OCI-LY1 (cell line): ENCODE data around the gene MEGF6.

ENCODE experiments used
- H2AFZ ChIP-seq: fragments of 200-600 bp; sonication (generic), shearing (Covaris generic); 2 replicates; pipeline ENCODE4 v1.6.0; 2014; ENCODE audit warnings: antibody characterized with exemption, mild to moderate bottlenecking, low read length
- H3F3A ChIP-seq: fragments of 200-600 bp; sonication (generic), shearing (Covaris generic); 2 replicates; pipeline ENCODE4 v1.6.0; 2014; ENCODE audit warnings: mild to moderate bottlenecking, antibody characterized with exemption, low read length, moderate library complexity; ENCODE audit not compliant: insufficient read depth
- H3K27ac ChIP-seq: fragments of 200-600 bp; sonication (generic); 2 replicates; pipeline ENCODE4 v1.5.1; 2014; ENCODE audit warnings: low read length, mixed run types, mild to moderate bottlenecking, low read depth; ENCODE audit not compliant: poor library complexity, severe bottlenecking
- H3K27me3 ChIP-seq: fragments of 200-600 bp; sonication (generic); 2 replicates; pipeline ENCODE4 v1.6.0; 2014; ENCODE audit warnings: antibody characterized with exemption, mild to moderate bottlenecking, low read length, moderate library complexity; ENCODE audit not compliant: insufficient read depth
- H3K36me3 ChIP-seq: fragments of 200-600 bp; sonication (generic); 2 replicates; pipeline ENCODE4 v1.6.1; 2014; ENCODE audit warnings: mild to moderate bottlenecking, antibody characterized with exemption, low read length, moderate library complexity, mixed read lengths; ENCODE audit not compliant: insufficient read depth
- H3K4me1 ChIP-seq: fragments of 200-600 bp; sonication (generic); 2 replicates; pipeline ENCODE4 v1.5.1; 2014; ENCODE audit warnings: mild to moderate bottlenecking, low read length, moderate library complexity; ENCODE audit not compliant: insufficient read depth, severe bottlenecking
- H3K4me2 ChIP-seq: fragments of 200-600 bp; sonication (generic), shearing (Covaris generic); 2 replicates; pipeline ENCODE4 v1.6.1; 2014; ENCODE audit warnings: low read length
- H3K4me3 ChIP-seq: fragments of 200-600 bp; sonication (generic); 2 replicates; pipeline ENCODE4 v1.5.1; 2014; ENCODE audit warnings: low read length, low read depth, mild to moderate bottlenecking, mixed read lengths; ENCODE audit not compliant: poor library complexity, severe bottlenecking
- H3K79me2 ChIP-seq: fragments of 200-600 bp; shearing (Covaris generic); 2 replicates; pipeline ENCODE4 v1.6.1; 2016; ENCODE audit warnings: mixed run types, low read length, mixed read lengths; ENCODE audit not compliant: insufficient read depth
- H3K9ac ChIP-seq: fragments of 200-600 bp; sonication (generic), shearing (Covaris generic); 2 replicates; pipeline ENCODE4 v1.6.1; 2014; ENCODE audit warnings: mild to moderate bottlenecking, low read length, mixed read lengths
- H3K9me2 ChIP-seq: fragments of 200-600 bp; sonication (generic), shearing (Covaris generic); 2 replicates; pipeline ENCODE4 v1.6.1; 2014; ENCODE audit warnings: low read depth, mild to moderate bottlenecking, low read length, mixed read lengths
- H3K9me3 ChIP-seq: fragments of 200-600 bp; shearing (Covaris generic); 2 replicates; pipeline ENCODE4 v1.6.1; 2014; ENCODE audit warnings: low read length, mixed read lengths
- H4K20me1 ChIP-seq: fragments of 200-600 bp; sonication (generic), shearing (Covaris generic); 2 replicates; pipeline ENCODE4 v1.6.0; 2016; ENCODE audit warnings: mild to moderate bottlenecking, low read length; ENCODE audit not compliant: insufficient read depth
- EZH2 ChIP-seq: fragments of 200-600 bp; sonication (generic), shearing (Covaris generic); IDR thresholded peaks from 2 replicates; pipeline ENCODE4 v1.8.0; 2017; ENCODE audit warnings: borderline replicate concordance, mixed run types, mild to moderate bottlenecking, antibody characterized with exemption, low read length, moderate library complexity, mixed read lengths
- TF ChIP-seq, protein P1 (sequence below): fragments of 200-600 bp; sonication (generic), shearing (Covaris generic); IDR thresholded peaks from 2 replicates; pipeline ENCODE4 v1.5.1; 2017; ENCODE audit warnings: mild to moderate bottlenecking, antibody characterized with exemption, low read length, moderate library complexity, mixed read lengths

Gene MEGF6

GRCh38 chr1:3552751-3553150, 58.6 kb downstream of the MEGF6 start:
- Histone ChIP-seq H3K79me2 (no peaks in the 10 kb centered on the region), H3K9me2 (no peaks in the 10 kb centered on the region), H3F3A (no peaks in the 10 kb centered on the region), H3K4me2 (no peak overlapping the region), H3K9me3 (no peaks in the 10 kb centered on the region), H3K9ac (no peak overlapping the region), H2AFZ (no peak overlapping the region), H3K4me1 (no peaks in the 10 kb centered on the region), H3K36me3 (no peaks in the 10 kb centered on the region), H3K27ac (no peak overlapping the region), H3K4me3 (no peak overlapping the region), H3K27me3 (no peaks in the 10 kb centered on the region), H4K20me1 (no peaks in the 10 kb centered on the region)
- TF ChIP-seq, protein P1, sequence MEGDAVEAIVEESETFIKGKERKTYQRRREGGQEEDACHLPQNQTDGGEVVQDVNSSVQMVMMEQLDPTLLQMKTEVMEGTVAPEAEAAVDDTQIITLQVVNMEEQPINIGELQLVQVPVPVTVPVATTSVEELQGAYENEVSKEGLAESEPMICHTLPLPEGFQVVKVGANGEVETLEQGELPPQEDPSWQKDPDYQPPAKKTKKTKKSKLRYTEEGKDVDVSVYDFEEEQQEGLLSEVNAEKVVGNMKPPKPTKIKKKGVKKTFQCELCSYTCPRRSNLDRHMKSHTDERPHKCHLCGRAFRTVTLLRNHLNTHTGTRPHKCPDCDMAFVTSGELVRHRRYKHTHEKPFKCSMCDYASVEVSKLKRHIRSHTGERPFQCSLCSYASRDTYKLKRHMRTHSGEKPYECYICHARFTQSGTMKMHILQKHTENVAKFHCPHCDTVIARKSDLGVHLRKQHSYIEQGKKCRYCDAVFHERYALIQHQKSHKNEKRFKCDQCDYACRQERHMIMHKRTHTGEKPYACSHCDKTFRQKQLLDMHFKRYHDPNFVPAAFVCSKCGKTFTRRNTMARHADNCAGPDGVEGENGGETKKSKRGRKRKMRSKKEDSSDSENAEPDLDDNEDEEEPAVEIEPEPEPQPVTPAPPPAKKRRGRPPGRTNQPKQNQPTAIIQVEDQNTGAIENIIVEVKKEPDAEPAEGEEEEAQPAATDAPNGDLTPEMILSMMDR, result no peak

- TF ChIP-seq EZH2, result no peak
- TF ChIP-seq, protein P1, result no peak
- Histone ChIP-seq H2AFZ (no peak overlapping the region), H3K4me1 (no peaks in the 10 kb centered on the region), H3K9ac (no peak overlapping the region), H3F3A (no peaks in the 10 kb centered on the region), H4K20me1 (no peaks in the 10 kb centered on the region), H3K9me2 (no peaks in the 10 kb centered on the region), H3K36me3 (no peaks in the 10 kb centered on the region), H3K4me3 (no peak overlapping the region), H3K9me3 (no peaks in the 10 kb centered on the region), H3K4me2 (no peak overlapping the region), H3K27ac (no peak overlapping the region), H3K27me3 (no peaks in the 10 kb centered on the region), H3K79me2 (no peaks in the 10 kb centered on the region)
Measured at GRCh38 chr1:3552176-3552575, 59.1 kb downstream of the MEGF6 start.

DNA sequence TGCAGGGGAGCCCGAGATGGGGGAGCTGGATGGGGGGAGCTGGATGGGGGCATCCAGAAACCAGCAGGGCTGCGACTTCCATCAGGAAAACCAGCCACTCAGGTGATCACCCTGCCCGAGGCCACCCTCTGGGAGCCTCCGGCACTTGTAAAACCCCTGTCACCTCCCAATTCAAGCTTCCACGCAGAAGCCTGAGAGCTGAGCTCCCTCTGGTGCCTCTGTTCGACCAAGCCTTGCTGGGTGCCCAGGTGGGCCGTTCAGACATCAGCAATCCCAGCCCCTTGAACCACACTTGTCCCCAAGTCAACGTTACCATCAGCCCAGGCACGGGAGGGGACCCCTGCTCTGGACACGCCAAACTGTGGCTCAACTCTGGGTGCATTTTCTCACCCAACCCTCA, 59.6 kb downstream of the MEGF6 start:
- TF ChIP-seq EZH2, result no peak
- TF ChIP-seq, protein P1, result no peak
- Histone ChIP-seq H2AFZ (no peak overlapping the region), H3K4me2 (no peak overlapping the region), H3K9me3 (no peaks in the 10 kb centered on the region), H4K20me1 (no peaks in the 10 kb centered on the region), H3K27ac (no peak overlapping the region), H3K36me3 (no peaks in the 10 kb centered on the region), H3F3A (no peaks in the 10 kb centered on the region), H3K4me3 (no peak overlapping the region), H3K79me2 (no peaks in the 10 kb centered on the region), H3K9me2 (no peaks in the 10 kb centered on the region), H3K4me1 (no peaks in the 10 kb centered on the region), H3K9ac (no peak overlapping the region), H3K27me3 (no peaks in the 10 kb centered on the region)
